IMR-90 (cell line): ENCODE results near the gene SLC29A1. TPM values are rescaled to one million over a fixed set of nuclear protein-coding genes. Genes with fewer than 3 reads are reported as not detected.

Experiments
- ATAC-seq: fragments of 200-7000 bp; cut with Tn5 transposase; 2 replicates; pipeline ENCODE4 v1.9.1; 2020; ENCODE audit warnings: low read depth, mild to moderate bottlenecking, moderate library complexity
- BruUV-seq: library from RNA; stranded (reverse); fragments of 400-500 nt; replicated peaks from 2 replicates; lab custom pipeline; 2021; lab: Mats Ljungman, UMichigan
- CTCF ChIA-PET: fragments of 300-600 bp; formaldehyde crosslinking; extraction: SDS; loops from one replicate; lab custom pipeline; 2021; ENCODE audit warnings: antibody characterized with exemption; lab: Yijun Ruan, JAX
- POLR2A ChIA-PET: fragments of 300-600 bp; sonication (Branson Sonifier 250); formaldehyde crosslinking; loops from one replicate; lab custom pipeline; 2022; ENCODE audit warnings: antibody characterized with exemption; ENCODE audit not compliant: unreplicated experiment; lab: Charles Lee
- DNase-seq: peaks from one replicate; pipeline ENCODE4 v3.0.0; 2013
- H2AFZ ChIP-seq: replicated peaks from 2 replicates; pipeline ENCODE3; 2013; ENCODE audit warnings: low read length, mild to moderate bottlenecking; ENCODE audit not compliant: poor library complexity
- H2AK5ac ChIP-seq: 2 replicates; pipeline ENCODE4 v1.6.1; 2013; ENCODE audit warnings: low read depth, low read length, inconsistent platforms
- H2AK9ac ChIP-seq: replicated peaks from 2 replicates; pipeline ENCODE3; 2013; ENCODE audit warnings: mild to moderate bottlenecking, low read depth, low read length, moderate library complexity; ENCODE audit not compliant: poor library complexity
- H2BK120ac ChIP-seq: 2 replicates; pipeline ENCODE4 v1.6.1; 2013; ENCODE audit warnings: low read depth, low read length, inconsistent platforms
- H2BK15ac ChIP-seq: 3 replicates; pipeline ENCODE4 v1.6.1; 2013; ENCODE audit warnings: low read depth, low read length, inconsistent platforms
- H2BK20ac ChIP-seq: 2 replicates; pipeline ENCODE4 v1.6.1; 2013; ENCODE audit warnings: low read depth, mild to moderate bottlenecking, inconsistent platforms, low read length, moderate library complexity
- H2BK5ac ChIP-seq: 2 replicates; pipeline ENCODE4 v1.6.1; 2013; ENCODE audit warnings: mild to moderate bottlenecking, low read depth, low read length, inconsistent platforms; ENCODE audit not compliant: poor library complexity, severe bottlenecking
- H3K14ac ChIP-seq: replicated peaks from 2 replicates; pipeline ENCODE4 v1.6.1; 2013; ENCODE audit warnings: low read depth, low read length, inconsistent platforms
- H3K18ac ChIP-seq: 2 replicates; pipeline ENCODE4 v1.6.1; 2013; ENCODE audit warnings: low read depth, low read length, control low read depth
- H3K23ac ChIP-seq: 2 replicates; pipeline ENCODE4 v1.6.1; 2013; ENCODE audit warnings: low read depth, low read length, inconsistent platforms
- H3K27ac ChIP-seq: 2 replicates; pipeline ENCODE4 v1.5.1; 2013; ENCODE audit warnings: mild to moderate bottlenecking, control low read depth, low read length; ENCODE audit not compliant: insufficient read depth
- H3K27me3 ChIP-seq: 2 replicates; pipeline ENCODE4 v1.6.1; 2013; ENCODE audit warnings: low read length; ENCODE audit not compliant: control insufficient read depth, insufficient read depth
- H3K36me3 ChIP-seq: 2 replicates; pipeline ENCODE4 v1.6.1; 2013; ENCODE audit warnings: low read length, mixed read lengths; ENCODE audit not compliant: control insufficient read depth, insufficient read depth
- H3K4ac ChIP-seq: 2 replicates; pipeline ENCODE4 v1.6.1; 2013; ENCODE audit warnings: low read depth, low read length, inconsistent platforms
- H3K4me1 ChIP-seq: 2 replicates; pipeline ENCODE4 v1.6.1; 2013; ENCODE audit warnings: low read length, mixed read lengths; ENCODE audit not compliant: control insufficient read depth, insufficient read depth
- H3K4me2 ChIP-seq: 2 replicates; pipeline ENCODE4 v1.6.1; 2013; ENCODE audit warnings: low read depth, mild to moderate bottlenecking, control low read depth, low read length, moderate library complexity
- H3K4me3 ChIP-seq: 2 replicates; pipeline ENCODE4 v1.5.1; 2013; ENCODE audit warnings: low read depth, mild to moderate bottlenecking, control low read depth, low read length, moderate library complexity; ENCODE audit not compliant: insufficient read depth
- H3K56ac ChIP-seq: 2 replicates; pipeline ENCODE4 v1.6.1; 2013; ENCODE audit warnings: low read length, inconsistent platforms; ENCODE audit not compliant: insufficient read depth; ENCODE audit errors: extremely low read depth
- H3K79me1 ChIP-seq, 2 experiments: 2 replicates each; pipeline ENCODE4 v1.6.1; 2013; ENCODE audit warnings: low read length in 2 of 2, inconsistent platforms in 1 of 2, low read depth in 1 of 2
- H3K9ac ChIP-seq: 2 replicates; pipeline ENCODE4 v1.6.1; 2013; ENCODE audit warnings: low read depth, low read length, control low read depth
- H3K9me1 ChIP-seq: 2 replicates; pipeline ENCODE4 v1.6.1; 2013; ENCODE audit warnings: low read length, inconsistent platforms; ENCODE audit not compliant: insufficient read depth
- H3K9me3 ChIP-seq: 2 replicates; pipeline ENCODE4 v1.6.1; 2013; ENCODE audit warnings: low read length; ENCODE audit not compliant: control insufficient read depth, insufficient read depth
- H4K20me1 ChIP-seq: 2 replicates; pipeline ENCODE4 v1.6.1; 2013; ENCODE audit warnings: low read length, inconsistent platforms; ENCODE audit not compliant: insufficient read depth
- H4K5ac ChIP-seq: 2 replicates; pipeline ENCODE4 v1.6.1; 2013; ENCODE audit warnings: mild to moderate bottlenecking, low read depth, low read length, control low read depth
- H4K8ac ChIP-seq, 2 experiments: 2 replicates each; pipeline ENCODE4 v1.6.1; 2013; ENCODE audit warnings: low read depth in 2 of 2, low read length in 2 of 2, control low read depth in 1 of 2, inconsistent platforms in 1 of 2
- H4K91ac ChIP-seq: 2 replicates; pipeline ENCODE4 v1.6.1; 2013; ENCODE audit warnings: low read depth, low read length, inconsistent platforms; ENCODE audit not compliant: insufficient read depth
- MAFK ChIP-seq: IDR thresholded peaks from 2 replicates; pipeline ENCODE4 v1.6.1; 2012; ENCODE audit warnings: low read depth, low read length, improper control_type of control experiment
- MAZ ChIP-seq: IDR thresholded peaks from 2 replicates; pipeline ENCODE4 v1.6.1; 2012; ENCODE audit warnings: low read depth, mild to moderate bottlenecking, low read length, improper control_type of control experiment, moderate library complexity, borderline replicate concordance
- MXI1 ChIP-seq: IDR thresholded peaks from 2 replicates; pipeline ENCODE4 v1.6.1; 2012; ENCODE audit warnings: low read depth, mild to moderate bottlenecking, low read length, moderate library complexity, borderline replicate concordance
- RAD21 ChIP-seq: IDR thresholded peaks from 2 replicates; pipeline ENCODE4 v1.6.1; 2012; ENCODE audit warnings: low read length, improper control_type of control experiment
- RCOR1 ChIP-seq: IDR thresholded peaks from 2 replicates; pipeline ENCODE4 v1.6.1; 2012; ENCODE audit warnings: mild to moderate bottlenecking, low read length, improper control_type of control experiment; ENCODE audit not compliant: insufficient replicate concordance
- RFX5 ChIP-seq: IDR thresholded peaks from 2 replicates; pipeline ENCODE4 v1.8.0; 2012; ENCODE audit warnings: low read depth, mild to moderate bottlenecking, low read length, moderate library complexity
- WGBS, 2 experiments: methylation state at CpG; one replicate each; pipeline versions ENCODE4 v1.1.5 to v1.1.7; 2013; ENCODE audit warnings: missing lambda C conversion rate in 2 of 2; ENCODE audit not compliant: insufficient read length in 1 of 2; ENCODE audit errors: extremely low coverage in 2 of 2; 5-methylcytosine and 5-hydroxymethylcytosine counted together
- dilution Hi-C: fragments of 300-500 bp; cut with HindIII; formaldehyde crosslinking; loops from one replicate; pipeline ENCODE4 v1.14.3; 2018; ENCODE audit warnings: low sequenced_read_pairs; ENCODE audit not compliant: unreplicated experiment
- in situ Hi-C: fragments of 300-500 bp; cut with MboI; formaldehyde crosslinking; loops from 3 replicates; pipeline ENCODE4 v1.14.3; 2019; ENCODE audit warnings: low sequenced_read_pairs, inconsistent platforms, mixed read lengths
- intact Hi-C: fragments of 100-400 bp; cut with micrococcal nuclease; formaldehyde crosslinking; loops from 2 replicates; pipeline ENCODE4 v1.10.0; 2022
- polyA plus RNA-seq, 3 experiments: library from polyadenylated mRNA; depleted of rRNA; stranded (reverse); fragments of >200 nt; gene quantifications; 2 replicates each; pipeline ENCODE4 v1.2.3, GENCODE V29; 2012; ENCODE audit warnings: low replicate concordance in 1 of 3
- total RNA-seq: library from RNA; depleted of rRNA; stranded (reverse); fragments of >200 nt; gene quantifications from 2 replicates; pipeline ENCODE4 v1.2.3, GENCODE V29; 2012
- TF ChIP-seq, protein P1 (sequence below): fragments of 150-350 bp; IDR thresholded peaks from 2 replicates; pipeline ENCODE4 v1.6.1; 2017; ENCODE audit warnings: mild to moderate bottlenecking, antibody characterized with exemption, low read length, low read depth

Gene SLC29A1
- total and polyA plus RNA-seq, 2 of the 4 experiments (the other 2 are of a cell fraction) = 4.1 to 22.1 TPM

DNA sequence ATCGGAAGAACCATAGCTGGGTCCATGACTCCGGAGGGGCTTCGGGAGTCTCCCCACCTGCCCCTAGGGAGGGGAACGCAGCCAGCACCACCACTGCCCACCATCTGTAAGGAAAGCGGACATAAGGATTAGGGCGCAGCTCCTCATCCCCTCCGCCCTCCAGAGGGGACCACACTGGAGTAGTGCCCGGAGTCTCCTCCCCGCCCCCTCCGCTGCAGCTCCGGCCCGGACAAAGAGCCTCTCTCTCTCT is 33.3 kb downstream of the SLC29A1 start:
- intact Hi-C loops = no loop called here
- H2BK15ac ChIP-seq = no peak overlapping the region
- dilution Hi-C loops = no loop called here

More for the DNA sequence above, 33.3 kb downstream of the SLC29A1 start:
- Histone ChIP-seq H3K4me1 (peaks cover 8% of the 10 kb centered on the region), H3K79me1 (peaks cover 12 to 58% of the 10 kb centered on the region in 2 experiments), H3K23ac (peak overlapping the region; percentile 87; the same call in 1 of the 2 replicates), H3K9ac (peak overlapping the region; percentile 73), H2AK9ac (peak overlapping the region; percentile 98), H4K91ac (peak overlapping the region; percentile 58; the same call in 1 of the 2 replicates), H4K5ac (peak overlapping the region; percentile 5; the same call in 1 of the 2 replicates), H3K27me3 (no peaks in the 10 kb centered on the region), H3K27ac (peak overlapping the region; percentile 94), H3K14ac (peak overlapping the region; percentile 94), H2BK120ac (no peak overlapping the region), H2BK20ac (no peak overlapping the region), H4K8ac (peak overlapping the region; percentile 85 to 94; a peak in 2 of 4 replicates), H4K20me1 (peaks cover 50% of the 10 kb centered on the region), H2AK5ac (peak overlapping the region; percentile 90), H3K4ac (peak overlapping the region; percentile 88), H3K9me1 (peaks cover 6% of the 10 kb centered on the region; the same call in 1 of the 2 replicates), H2AFZ (peak overlapping the region; percentile 96), H2BK5ac (peak overlapping the region; percentile 79), H3K4me3 (peak overlapping the region; percentile 94), H3K18ac (no peak overlapping the region; the same call in 1 of the 2 replicates), H3K4me2 (peak overlapping the region; percentile 99), H3K56ac (peak overlapping the region; percentile 79; the same call in 1 of the 2 replicates), H3K36me3 (peaks cover 46% of the 10 kb centered on the region), H3K9me3 (no peaks in the 10 kb centered on the region)
- DNase-seq (no peak), ATAC-seq (no peak)
- no TSS peak for BruUV-seq
- in situ Hi-C loops = no loop called here
- POLR2A ChIA-PET = interaction anchor here (2.0 kb wide), 1 partner anchor 10 kb away, joined by 27 read pairs; the partner anchor contains the start of gene HSP90AB1
- TF ChIP-seq MAFK = no peak
- no peak for TF ChIP-seq MXI1
- TF ChIP-seq RFX5 = no peak
- no peak for TF ChIP-seq RAD21
- TF ChIP-seq MAZ = peak; percentile 69; the same call in 1 of the 2 replicates
- TF ChIP-seq, protein P1, sequence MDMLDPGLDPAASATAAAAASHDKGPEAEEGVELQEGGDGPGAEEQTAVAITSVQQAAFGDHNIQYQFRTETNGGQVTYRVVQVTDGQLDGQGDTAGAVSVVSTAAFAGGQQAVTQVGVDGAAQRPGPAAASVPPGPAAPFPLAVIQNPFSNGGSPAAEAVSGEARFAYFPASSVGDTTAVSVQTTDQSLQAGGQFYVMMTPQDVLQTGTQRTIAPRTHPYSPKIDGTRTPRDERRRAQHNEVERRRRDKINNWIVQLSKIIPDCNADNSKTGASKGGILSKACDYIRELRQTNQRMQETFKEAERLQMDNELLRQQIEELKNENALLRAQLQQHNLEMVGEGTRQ = no peak
- TF ChIP-seq RCOR1 = no peak
- CTCF ChIA-PET = interaction anchor here (0.8 to 1.6 kb wide), 8 partner anchors 9 to 88 kb away, joined by 3 to 6 read pairs (median 4); no protein-coding TSS in a partner anchor
- WGBS, 2 experiments = 7% methylated on average over 3 of the region's 12 CpGs; no CpG with 5 or more reads in 1 of the 2 experiments
